PFSK-1 (cell line): ENCODE results near the gene CRY2.

ENCODE experiments used
- FOXP2 ChIP-seq: optimal IDR thresholded peaks from 2 replicates; pipeline ENCODE3; 2011; ENCODE audit warnings: borderline replicate concordance, control low read depth, inconsistent platforms; ENCODE audit not compliant: insufficient read depth; ENCODE audit errors: extremely low read length, extremely low read depth
- POLR2AphosphoS5 ChIP-seq: IDR thresholded peaks from 2 replicates; pipeline ENCODE4 v1.6.1; 2012; ENCODE audit warnings: low read depth, mild to moderate bottlenecking, control low read depth, low read length, moderate library complexity
- SIN3A ChIP-seq: IDR thresholded peaks from 2 replicates; pipeline ENCODE4 v1.6.1; 2012; ENCODE audit warnings: mild to moderate bottlenecking, low read length, moderate library complexity, borderline replicate concordance; ENCODE audit not compliant: insufficient read depth
- TAF1 ChIP-seq: IDR thresholded peaks from 2 replicates; pipeline ENCODE4 v1.6.1; 2012; ENCODE audit warnings: low read length, control low read depth, borderline replicate concordance; ENCODE audit not compliant: insufficient read depth
- TF ChIP-seq, protein P1 (sequence below), 2 experiments: IDR thresholded peaks; 2 replicates each; pipeline versions ENCODE4 v1.6.1 to v1.8.0; 2011 to 2012; ENCODE audit warnings: low read depth in 2 of 2, low read length in 2 of 2, control low read depth in 1 of 2, inconsistent platforms in 1 of 2, mild to moderate bottlenecking in 1 of 2, moderate library complexity in 1 of 2; ENCODE audit not compliant: insufficient read depth in 1 of 2

Gene CRY2

DNA sequence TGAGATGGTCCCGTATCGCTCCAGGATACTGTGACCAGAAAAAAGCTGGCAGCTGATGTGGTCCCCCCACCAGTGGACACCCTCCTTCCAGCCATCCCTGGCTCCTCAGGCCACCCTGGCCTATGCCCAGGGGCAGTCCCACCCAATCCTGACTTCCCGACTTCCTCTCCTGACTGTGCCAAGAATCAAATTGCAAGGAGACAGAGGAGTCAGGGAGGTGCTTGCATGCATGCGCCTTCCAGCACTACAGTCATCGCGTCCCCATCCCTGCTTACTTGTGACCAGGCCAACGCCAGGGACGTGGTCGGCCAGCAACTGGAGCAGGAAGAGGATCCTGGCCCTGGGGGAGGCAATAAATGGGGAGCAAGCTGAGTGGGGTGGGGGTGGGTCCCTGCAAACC is 63.3 kb downstream of the CRY2 start:
- TF ChIP-seq, protein P1, sequence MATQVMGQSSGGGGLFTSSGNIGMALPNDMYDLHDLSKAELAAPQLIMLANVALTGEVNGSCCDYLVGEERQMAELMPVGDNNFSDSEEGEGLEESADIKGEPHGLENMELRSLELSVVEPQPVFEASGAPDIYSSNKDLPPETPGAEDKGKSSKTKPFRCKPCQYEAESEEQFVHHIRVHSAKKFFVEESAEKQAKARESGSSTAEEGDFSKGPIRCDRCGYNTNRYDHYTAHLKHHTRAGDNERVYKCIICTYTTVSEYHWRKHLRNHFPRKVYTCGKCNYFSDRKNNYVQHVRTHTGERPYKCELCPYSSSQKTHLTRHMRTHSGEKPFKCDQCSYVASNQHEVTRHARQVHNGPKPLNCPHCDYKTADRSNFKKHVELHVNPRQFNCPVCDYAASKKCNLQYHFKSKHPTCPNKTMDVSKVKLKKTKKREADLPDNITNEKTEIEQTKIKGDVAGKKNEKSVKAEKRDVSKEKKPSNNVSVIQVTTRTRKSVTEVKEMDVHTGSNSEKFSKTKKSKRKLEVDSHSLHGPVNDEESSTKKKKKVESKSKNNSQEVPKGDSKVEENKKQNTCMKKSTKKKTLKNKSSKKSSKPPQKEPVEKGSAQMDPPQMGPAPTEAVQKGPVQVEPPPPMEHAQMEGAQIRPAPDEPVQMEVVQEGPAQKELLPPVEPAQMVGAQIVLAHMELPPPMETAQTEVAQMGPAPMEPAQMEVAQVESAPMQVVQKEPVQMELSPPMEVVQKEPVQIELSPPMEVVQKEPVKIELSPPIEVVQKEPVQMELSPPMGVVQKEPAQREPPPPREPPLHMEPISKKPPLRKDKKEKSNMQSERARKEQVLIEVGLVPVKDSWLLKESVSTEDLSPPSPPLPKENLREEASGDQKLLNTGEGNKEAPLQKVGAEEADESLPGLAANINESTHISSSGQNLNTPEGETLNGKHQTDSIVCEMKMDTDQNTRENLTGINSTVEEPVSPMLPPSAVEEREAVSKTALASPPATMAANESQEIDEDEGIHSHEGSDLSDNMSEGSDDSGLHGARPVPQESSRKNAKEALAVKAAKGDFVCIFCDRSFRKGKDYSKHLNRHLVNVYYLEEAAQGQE (IDR thresholded peaks at IDR 0.05; ENCODE audit: insufficient read depth in 1 of 2, low read depth in 2 of 2, low read length in 2 of 2) = no peak
- TF ChIP-seq FOXP2 (no peak), POLR2AphosphoS5 (no peak), TAF1 (no peak)

DNA sequence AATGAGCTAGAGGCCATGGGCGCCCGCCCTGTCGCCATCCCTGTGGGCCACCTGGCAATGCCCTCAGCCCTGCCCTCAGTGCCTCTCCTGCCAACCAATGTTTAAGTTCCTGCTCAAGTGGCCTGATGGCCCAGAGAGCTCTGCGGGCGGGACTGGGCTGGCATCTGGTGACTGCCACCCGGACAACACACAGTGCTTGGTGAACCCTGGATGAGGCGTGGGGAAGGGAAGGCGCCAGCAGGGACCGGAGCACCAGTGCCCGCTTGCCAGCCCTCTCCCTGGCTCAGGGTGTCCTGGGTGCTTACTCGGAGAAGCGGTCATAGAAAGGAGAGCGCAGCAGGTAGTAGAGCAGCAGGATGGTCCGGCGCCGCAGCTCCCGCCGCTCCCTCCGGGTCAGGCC is 66.2 kb downstream of the CRY2 start:
- TF ChIP-seq POLR2AphosphoS5 (no peak), FOXP2 (no peak), TAF1 (no peak), SIN3A (no peak)
- TF ChIP-seq, protein P1 (IDR thresholded peaks at IDR 0.05; ENCODE audit: insufficient read depth in 1 of 2, low read depth in 2 of 2, low read length in 2 of 2) = no peak

DNA sequence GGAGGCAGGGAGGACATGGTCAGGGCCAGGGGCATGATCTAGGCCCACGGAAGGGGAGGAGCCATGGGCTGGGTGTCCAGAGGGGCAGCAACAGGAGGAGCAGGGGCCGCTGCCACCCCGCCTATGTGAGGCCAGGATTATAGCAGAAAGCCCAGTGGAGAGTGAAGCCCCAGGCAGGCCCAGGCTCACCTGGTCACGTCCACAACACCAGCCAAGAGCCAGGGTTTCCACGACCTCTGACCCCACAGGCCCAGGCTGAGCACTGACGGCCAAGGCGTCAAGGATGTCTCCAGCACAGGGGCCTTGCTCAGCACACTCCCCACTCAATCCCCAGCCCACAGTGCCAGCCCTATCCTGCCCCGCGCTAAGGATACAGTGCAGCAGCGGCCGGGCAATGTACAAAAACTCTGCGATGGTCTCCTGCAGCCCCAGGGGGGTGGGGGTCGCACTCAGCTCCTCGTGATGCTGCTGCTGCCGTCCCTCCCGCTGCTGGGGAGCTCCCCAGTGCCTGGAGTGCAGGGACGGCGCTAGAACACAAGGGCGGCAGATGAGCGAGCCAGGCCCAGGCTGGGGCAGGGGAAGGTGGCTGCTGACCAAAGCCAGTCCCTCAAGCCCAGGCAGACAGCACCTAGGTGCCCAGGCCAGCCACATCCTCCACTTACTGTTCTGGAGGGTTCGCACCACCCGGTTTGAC is 66.8 kb downstream of the CRY2 start:
- no peak for TF ChIP-seq FOXP2
- no peak for TF ChIP-seq POLR2AphosphoS5

DNA sequence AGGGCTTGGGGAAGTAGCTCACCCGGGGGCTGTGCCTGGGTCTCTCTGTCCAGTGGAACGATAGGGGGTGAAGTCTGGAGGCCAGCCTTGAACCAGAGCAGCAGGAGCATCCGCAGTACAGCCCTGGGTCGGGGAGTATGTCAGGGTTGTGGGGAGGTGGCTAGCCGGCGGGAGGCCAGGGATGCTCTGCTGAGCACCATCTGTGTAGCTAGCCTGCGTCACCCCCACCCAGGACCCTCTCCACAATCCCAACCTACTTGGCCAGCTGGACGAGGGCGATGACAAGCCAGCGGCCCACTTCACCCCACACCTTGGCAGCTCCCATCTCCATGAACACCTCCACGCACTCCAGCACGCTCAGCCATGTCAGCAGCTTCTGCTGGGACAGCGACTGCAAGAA is 68.2 kb downstream of the CRY2 start:
- TF ChIP-seq, protein P1 (IDR thresholded peaks at IDR 0.05; ENCODE audit: insufficient read depth in 1 of 2, low read depth in 2 of 2, low read length in 2 of 2) = no peak
- TF ChIP-seq TAF1 (no peak), SIN3A (no peak), FOXP2 (no peak), POLR2AphosphoS5 (no peak)

DNA sequence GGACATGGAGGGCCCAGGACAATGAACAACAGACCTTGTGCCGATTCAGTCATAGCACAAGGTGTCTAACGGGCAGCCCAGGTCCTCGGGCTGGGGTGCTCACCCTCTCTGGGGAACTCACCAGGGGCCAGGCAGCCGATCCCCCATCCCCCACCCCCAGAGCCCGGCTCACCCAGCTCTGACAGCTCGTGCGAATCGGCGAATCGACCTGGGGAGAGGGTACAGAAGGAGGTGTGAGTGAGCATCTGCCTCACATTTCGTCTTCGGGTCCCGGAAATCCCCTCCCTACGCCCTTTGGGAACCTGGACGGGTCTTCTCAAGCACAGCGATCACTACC is 70.0 kb downstream of the CRY2 start:
- TF ChIP-seq, protein P1 (IDR thresholded peaks at IDR 0.05; ENCODE audit: insufficient read depth in 1 of 2, low read depth in 2 of 2, low read length in 2 of 2) = no peak
